ENCODE data around the gene CBX2. TPM values are rescaled to one million over a fixed set of nuclear protein-coding genes. Genes with fewer than 3 reads are reported as not detected.

Gene CBX2
- total RNA-seq, 1 donor from 2014 or later: 4.6 TPM

GRCh38 chr17:79811868-79812352 is 34.0 kb downstream of the CBX2 start:
- H3K27me3 ChIP-seq: peaks cover 65% of the 10 kb centered on the region
- H3K36me3 ChIP-seq: no peaks in the 10 kb centered on the region
- H3K9me3 ChIP-seq: no peaks in the 10 kb centered on the region
- intact Hi-C loops (cut with DNase I): loop anchor here (2.0 kb wide), 1 partner anchor 27 kb away; the partner anchor contains the start of gene CBX4
- no peak overlapping the region for H3K27ac ChIP-seq
- H3K4me1 ChIP-seq: peaks cover 23 to 44% of the 10 kb centered on the region in 2 donors
- TF ChIP-seq CTCF (IDR thresholded peaks at IDR 0.05): no peak
- no peak overlapping the region for H3K4me3 ChIP-seq
- DNase-seq (ENCODE audit: low spot score in 2 of 2): no peak

- Histone ChIP-seq H3K27me3 (peaks cover 63% of the 10 kb centered on the region), H3K4me1 (peaks cover 23 to 44% of the 10 kb centered on the region in 2 donors)
Observed at GRCh38 chr17:79812353-79813258, 34.7 kb downstream of the CBX2 start.

GRCh38 chr17:79813297-79814126 is 35.6 kb downstream of the CBX2 start:
- intact Hi-C loops (cut with DNase I): loop anchor here (2.0 kb wide), 1 partner anchor 39 kb away; no protein-coding TSS in a partner anchor
- peaks cover 63% of the 10 kb centered on the region for H3K27me3 ChIP-seq
- no peak overlapping the region for H3K27ac ChIP-seq
- H3K36me3 ChIP-seq: no peaks in the 10 kb centered on the region
- H3K4me3 ChIP-seq: peak overlapping the region; percentile 43 to 46
- no peak for TF ChIP-seq CTCF (IDR thresholded peaks at IDR 0.05)
- peaks cover 23 to 44% of the 10 kb centered on the region in 2 donors for H3K4me1 ChIP-seq
- DNase-seq (ENCODE audit: low spot score in 2 of 2): no peak
- H3K9me3 ChIP-seq: no peaks in the 10 kb centered on the region

More at GRCh38 chr17:79812353-79813258, 34.7 kb downstream of the CBX2 start:
- TF ChIP-seq CTCF (IDR thresholded peaks at IDR 0.05): no peak
- Histone ChIP-seq H3K27ac (no peak overlapping the region), H3K9me3 (no peaks in the 10 kb centered on the region), H3K4me3 (peak overlapping the region; percentile 43 to 46), H3K36me3 (no peaks in the 10 kb centered on the region)
- DNase-seq (ENCODE audit: low spot score in 2 of 2): no peak
- intact Hi-C loops (cut with DNase I): no loop called here

- peak overlapping the region; percentile 24 to 59 for H3K4me3 ChIP-seq
- H3K36me3 ChIP-seq: no peaks in the 10 kb centered on the region
- TF ChIP-seq CTCF (IDR thresholded peaks at IDR 0.05): no peak
- intact Hi-C loops (cut with DNase I): loop anchor here (2.0 kb wide), 1 partner anchor 40 kb away; no protein-coding TSS in a partner anchor
- H3K4me1 ChIP-seq: peaks cover 23 to 44% of the 10 kb centered on the region in 2 donors
- no peak for DNase-seq (ENCODE audit: low spot score in 2 of 2)
- no peaks in the 10 kb centered on the region for H3K9me3 ChIP-seq
- no peak overlapping the region for H3K27ac ChIP-seq
- H3K27me3 ChIP-seq: peaks cover 56% of the 10 kb centered on the region
Observed at GRCh38 chr17:79814127-79814973, 36.4 kb downstream of the CBX2 start.

Measured in ascending aorta (tissue), 2 donors.